Left ventricle myocardium inferior (tissue), 1 donor: ENCODE results near the gene MRAP. TPM values are rescaled to one million over a fixed set of nuclear protein-coding genes. Genes with fewer than 3 reads are reported as not detected.
A peak's percentile ranks its signal among the peaks of the same experiment; 100 is the strongest.

Experiments
- DNase-seq: peaks from one replicate; pipeline ENCODE4 v3.0.0-alpha.2; 2020
- H3K27ac ChIP-seq: fragments of 200-600 bp; replicated peaks from 2 replicates; pipeline ENCODE4 v1.8.0; 2021
- H3K27me3 ChIP-seq: fragments of 200-600 bp; 2 replicates; pipeline ENCODE4 v1.8.0; 2021; ENCODE audit warnings: low read depth
- H3K36me3 ChIP-seq: fragments of 200-600 bp; 2 replicates; pipeline ENCODE4 v1.8.0; 2021
- H3K4me1 ChIP-seq: fragments of 200-600 bp; 2 replicates; pipeline ENCODE4 v1.8.0; 2021
- H3K4me3 ChIP-seq: fragments of 200-600 bp; 2 replicates; pipeline ENCODE4 v1.8.0; 2021; ENCODE audit warnings: mild to moderate bottlenecking, moderate library complexity
- H3K9me3 ChIP-seq: fragments of 200-600 bp; replicated peaks from 2 replicates; pipeline ENCODE4 v1.8.0; 2021
- CTCF ChIP-seq: fragments of 200-600 bp; IDR thresholded peaks from 2 replicates; pipeline ENCODE4 v1.8.0; 2021; ENCODE audit warnings: antibody characterized with exemption, mild to moderate bottlenecking, borderline replicate concordance
- intact Hi-C: fragments of 100-400 bp; cut with micrococcal nuclease; formaldehyde crosslinking; loops from one replicate; pipeline ENCODE4 v1.11.0; 2022
- total RNA-seq: library from RNA; stranded (reverse); fragmentation: NEBNext Ultra II Directional; extraction: Animal tissue kit (Norgen Biotek cat#: 25700); gene quantifications from one replicate; pipeline ENCODE4 v1.2.1, GENCODE V29; 2021
- donor health status: DM: no; HTN: yes; CAD: no; lungs with severe emphysema.

The MRAP gene
- total RNA-seq, 1 donor from 2014 or later: not detected

GRCh38 chr21:32312326-32312725 lies 13.7 kb downstream of the MRAP start:
- DNase-seq: peak; percentile 51
- intact Hi-C loops: no loop called here
- Histone ChIP-seq H3K36me3 (peaks cover 50% of the 10 kb centered on the region), H3K27me3 (no peaks in the 10 kb centered on the region), H3K4me1 (peaks cover 26% of the 10 kb centered on the region), H3K4me3 (no peak overlapping the region), H3K9me3 (no peaks in the 10 kb centered on the region), H3K27ac (peak overlapping the region; percentile 70)
- no peak for TF ChIP-seq CTCF

GRCh38 chr21:32312976-32313375 lies 14.3 kb downstream of the MRAP start:
- no peak overlapping the region for H3K4me3 ChIP-seq
- intact Hi-C loops: no loop called here
- peak overlapping the region; percentile 70 for H3K27ac ChIP-seq
- no peaks in the 10 kb centered on the region for H3K9me3 ChIP-seq
- DNase-seq: no peak
- H3K4me1 ChIP-seq: peaks cover 26% of the 10 kb centered on the region
- peaks cover 53% of the 10 kb centered on the region for H3K36me3 ChIP-seq
- no peaks in the 10 kb centered on the region for H3K27me3 ChIP-seq
- TF ChIP-seq CTCF: no peak

GRCh38 chr21:32314806-32315205 lies 16.2 kb downstream of the MRAP start:
- DNase-seq: no peak
- no peak for TF ChIP-seq CTCF
- Histone ChIP-seq H3K4me3 (no peak overlapping the region), H3K27ac (no peak overlapping the region), H3K27me3 (no peaks in the 10 kb centered on the region), H3K36me3 (peaks cover 71% of the 10 kb centered on the region), H3K9me3 (no peaks in the 10 kb centered on the region), H3K4me1 (peaks cover 34% of the 10 kb centered on the region)
- intact Hi-C loops: no loop called here

- Histone ChIP-seq H3K27ac (no peak overlapping the region), H3K27me3 (no peaks in the 10 kb centered on the region), H3K4me1 (peaks cover 41% of the 10 kb centered on the region), H3K4me3 (no peak overlapping the region), H3K36me3 (peaks cover 75% of the 10 kb centered on the region), H3K9me3 (no peaks in the 10 kb centered on the region)
- no peak for TF ChIP-seq CTCF
- DNase-seq: no peak
- intact Hi-C loops: no loop called here
These were observed 17.0 kb downstream of the MRAP start for GRCh38 chr21:32315511-32316281.

- TF ChIP-seq CTCF: no peak
- intact Hi-C loops: no loop called here
- no peak overlapping the region for H3K27ac ChIP-seq
- H3K36me3 ChIP-seq: peaks cover 78% of the 10 kb centered on the region
- H3K4me1 ChIP-seq: peaks cover 41% of the 10 kb centered on the region
- H3K9me3 ChIP-seq: no peaks in the 10 kb centered on the region
- H3K4me3 ChIP-seq: no peak overlapping the region
- no peak for DNase-seq
- H3K27me3 ChIP-seq: no peaks in the 10 kb centered on the region
These were observed 17.9 kb downstream of the MRAP start for GRCh38 chr21:32316361-32317215.
